B cell (primary cell): ENCODE data around the gene LRRC26.

Source experiments
- EZH2 ChIP-seq: IDR thresholded peaks from 2 replicates; pipeline ENCODE4 v1.6.1; 2012; ENCODE audit warnings: borderline replicate concordance, low read depth, mild to moderate bottlenecking, moderate library complexity, low read length; ENCODE audit not compliant: insufficient read depth, poor library complexity, severe bottlenecking
- TF ChIP-seq, protein P1 (sequence below): fragments of 200-600 bp; IDR thresholded peaks from one replicate; pipeline ENCODE4 v1.8.0; 2022; ENCODE audit warnings: antibody characterized with exemption, mild to moderate bottlenecking

DNA sequence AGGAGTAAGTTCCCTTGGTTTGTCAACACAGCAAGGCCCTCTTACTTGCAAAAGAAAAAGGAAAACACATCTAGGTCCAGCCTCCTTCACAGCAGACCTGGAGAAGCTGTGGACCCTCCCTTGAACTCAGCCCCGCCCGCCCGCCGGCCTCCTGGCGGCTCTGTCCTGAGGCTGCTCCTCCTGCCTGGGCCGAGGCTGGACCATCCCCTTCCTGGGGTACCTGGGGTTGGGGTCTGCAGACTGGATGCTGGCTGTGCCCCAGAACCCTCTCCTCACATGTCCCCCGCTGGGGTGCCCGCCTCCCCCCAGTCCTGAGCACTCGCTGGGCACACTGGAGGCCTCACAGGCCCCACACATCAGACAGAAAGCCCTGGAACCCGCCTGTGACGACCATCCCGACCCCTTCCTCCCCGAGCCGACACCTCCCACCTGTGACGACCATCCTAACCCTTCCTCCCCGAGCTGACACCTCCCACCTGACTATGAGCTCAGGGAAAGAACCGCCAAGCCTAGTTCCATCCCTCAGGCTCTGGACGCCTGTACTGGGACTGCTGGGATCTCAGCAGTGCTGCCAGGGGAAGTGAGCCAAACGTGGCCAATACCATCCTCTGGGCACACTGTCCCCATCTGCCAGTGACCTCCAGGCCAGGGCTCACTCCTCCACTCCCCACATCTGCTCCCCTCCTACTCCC lies 9.2 kb upstream of the LRRC26 start:
- TF ChIP-seq, protein P1, sequence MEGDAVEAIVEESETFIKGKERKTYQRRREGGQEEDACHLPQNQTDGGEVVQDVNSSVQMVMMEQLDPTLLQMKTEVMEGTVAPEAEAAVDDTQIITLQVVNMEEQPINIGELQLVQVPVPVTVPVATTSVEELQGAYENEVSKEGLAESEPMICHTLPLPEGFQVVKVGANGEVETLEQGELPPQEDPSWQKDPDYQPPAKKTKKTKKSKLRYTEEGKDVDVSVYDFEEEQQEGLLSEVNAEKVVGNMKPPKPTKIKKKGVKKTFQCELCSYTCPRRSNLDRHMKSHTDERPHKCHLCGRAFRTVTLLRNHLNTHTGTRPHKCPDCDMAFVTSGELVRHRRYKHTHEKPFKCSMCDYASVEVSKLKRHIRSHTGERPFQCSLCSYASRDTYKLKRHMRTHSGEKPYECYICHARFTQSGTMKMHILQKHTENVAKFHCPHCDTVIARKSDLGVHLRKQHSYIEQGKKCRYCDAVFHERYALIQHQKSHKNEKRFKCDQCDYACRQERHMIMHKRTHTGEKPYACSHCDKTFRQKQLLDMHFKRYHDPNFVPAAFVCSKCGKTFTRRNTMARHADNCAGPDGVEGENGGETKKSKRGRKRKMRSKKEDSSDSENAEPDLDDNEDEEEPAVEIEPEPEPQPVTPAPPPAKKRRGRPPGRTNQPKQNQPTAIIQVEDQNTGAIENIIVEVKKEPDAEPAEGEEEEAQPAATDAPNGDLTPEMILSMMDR: no peak
- TF ChIP-seq EZH2: no peak
